ENCODE measurements around the gene ZNF451.

ZNF451 gene

DNA sequence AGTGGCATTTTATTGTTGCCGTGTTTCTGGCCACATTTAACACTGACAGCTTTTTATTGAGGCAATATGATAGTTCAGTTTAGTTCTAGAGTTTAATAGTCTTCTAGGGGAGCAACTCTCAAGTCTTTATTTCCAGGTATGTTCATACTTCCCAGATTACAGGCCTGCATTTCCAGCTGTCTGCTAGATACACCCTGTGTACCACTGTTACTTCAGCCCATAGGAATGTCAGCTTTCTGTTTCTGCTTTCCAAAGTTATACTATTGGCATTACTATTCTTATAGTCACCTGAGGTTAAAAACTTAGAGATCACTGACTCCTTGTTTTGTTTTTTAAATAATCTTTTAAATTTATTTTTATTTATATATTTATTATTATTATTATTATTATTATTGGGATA is 7.6 kb downstream of the ZNF451 start:
- DNase-seq = no peak

DNA sequence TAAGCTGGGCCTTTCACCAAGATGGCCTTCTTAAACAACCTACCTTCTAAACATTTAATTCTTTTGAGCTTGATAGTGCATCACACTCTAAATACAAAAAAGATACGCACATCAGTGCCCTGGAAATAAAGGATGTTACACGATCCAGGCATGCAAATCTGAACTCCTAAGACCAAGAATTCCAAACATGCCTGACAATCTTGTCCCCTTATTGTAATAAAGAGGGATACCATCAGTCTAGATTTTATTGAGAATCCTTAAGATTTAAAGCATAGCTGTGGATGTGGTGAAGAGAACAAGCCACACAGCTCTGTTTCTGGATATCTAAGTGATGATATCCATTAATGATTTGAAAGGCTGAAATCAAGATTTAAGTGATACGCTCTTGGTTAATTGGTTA is 13.0 kb downstream of the ZNF451 start:
- DNase-seq = no peak

DNA sequence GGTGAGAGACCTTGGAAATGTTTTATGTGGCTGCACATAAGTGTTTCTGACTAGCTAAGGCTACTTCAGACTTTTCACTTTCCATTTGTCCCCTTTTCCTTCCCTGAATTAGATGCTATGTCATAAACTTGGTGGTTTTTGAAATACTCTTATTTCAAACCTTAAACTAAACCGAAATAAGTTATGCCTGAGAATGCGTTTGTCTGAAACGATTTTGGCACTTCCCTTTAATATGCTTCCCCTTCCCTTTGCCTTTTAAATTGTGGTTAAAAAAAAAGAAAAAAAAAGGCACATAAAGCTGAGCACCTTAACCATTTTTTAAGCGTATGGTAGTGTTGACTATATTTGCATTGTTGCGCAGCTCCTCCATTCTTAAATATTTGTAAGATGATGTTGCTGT is 14.3 kb downstream of the ZNF451 start:
- DNase-seq = no peak

DNA sequence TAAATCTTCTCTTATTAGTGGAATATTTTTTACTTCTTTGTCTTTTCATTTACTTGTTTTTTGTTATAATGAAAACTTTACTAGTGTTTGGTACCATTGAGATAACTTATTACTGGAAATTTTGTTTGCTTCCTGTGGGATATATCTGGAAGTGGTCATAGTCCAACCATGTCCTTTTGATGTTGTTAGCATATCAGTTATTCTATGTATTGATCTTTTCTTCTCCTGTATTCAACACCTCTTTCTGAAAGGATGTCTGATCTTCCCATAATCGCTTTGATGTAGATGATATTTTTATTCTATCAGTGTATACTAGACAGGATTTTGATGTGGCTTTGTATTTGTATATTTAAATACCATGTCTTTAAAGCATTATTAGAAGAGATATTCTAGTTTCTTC is 17.0 kb downstream of the ZNF451 start:
- DNase-seq = no peak

DNA sequence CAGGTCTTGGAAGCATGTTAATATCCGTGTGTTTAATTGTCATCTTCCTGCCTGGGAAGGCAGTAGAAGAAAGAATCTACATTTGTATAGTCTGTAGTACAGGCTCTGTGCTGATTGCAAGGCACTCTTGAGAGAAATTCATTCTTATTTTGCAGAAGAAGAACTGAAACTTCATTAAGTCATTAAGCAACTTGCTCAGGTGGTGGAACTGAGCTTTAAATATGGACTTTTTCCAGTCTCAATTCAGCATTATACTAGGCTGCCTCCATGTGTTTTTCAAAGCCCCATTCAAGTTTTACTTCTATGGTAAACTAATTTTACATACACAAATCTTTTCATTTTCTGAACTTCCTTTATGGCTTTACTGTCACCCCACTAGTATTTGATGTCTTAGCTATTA is 18.7 kb downstream of the ZNF451 start:
- DNase-seq = no peak

DNA sequence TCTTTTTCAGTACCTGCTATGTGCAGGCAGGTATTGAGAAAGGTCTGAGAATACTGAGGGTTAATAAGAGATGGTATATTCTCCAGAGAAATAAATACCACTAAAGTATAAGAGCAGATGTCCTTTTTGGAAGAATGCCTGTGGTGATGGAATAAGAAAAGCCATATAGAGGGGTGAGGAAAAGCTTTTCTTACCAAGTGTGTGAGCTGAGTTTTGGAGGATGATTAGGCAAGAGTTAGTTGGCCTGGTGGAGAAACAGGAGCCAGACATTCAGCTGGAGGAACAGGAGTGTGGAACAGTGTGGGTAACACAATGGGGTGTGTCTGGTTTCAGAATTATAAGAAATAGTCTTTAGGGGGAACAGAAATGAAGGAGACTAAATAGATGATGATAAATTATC is 19.9 kb downstream of the ZNF451 start:
- DNase-seq = no peak

DNA sequence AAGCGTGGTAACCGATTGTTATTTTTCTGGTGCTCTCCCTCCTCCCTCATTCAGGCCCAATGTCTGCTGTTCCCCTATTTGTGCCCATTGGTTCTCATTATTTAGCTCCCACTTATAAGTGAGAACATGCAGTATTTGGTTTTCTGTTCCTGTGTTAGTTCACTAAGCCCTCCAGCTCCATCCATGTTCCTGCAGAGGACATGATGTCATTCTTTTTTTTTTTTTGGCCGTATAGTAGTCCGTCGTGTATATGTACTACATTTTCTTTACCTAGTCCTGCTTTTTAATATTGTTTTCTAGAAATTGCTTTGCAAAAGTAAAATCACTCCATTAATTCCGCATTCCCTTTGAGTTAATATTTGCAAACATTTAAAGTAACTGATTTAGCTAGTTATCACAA is 23.1 kb downstream of the ZNF451 start:
- no peak for DNase-seq

DNA sequence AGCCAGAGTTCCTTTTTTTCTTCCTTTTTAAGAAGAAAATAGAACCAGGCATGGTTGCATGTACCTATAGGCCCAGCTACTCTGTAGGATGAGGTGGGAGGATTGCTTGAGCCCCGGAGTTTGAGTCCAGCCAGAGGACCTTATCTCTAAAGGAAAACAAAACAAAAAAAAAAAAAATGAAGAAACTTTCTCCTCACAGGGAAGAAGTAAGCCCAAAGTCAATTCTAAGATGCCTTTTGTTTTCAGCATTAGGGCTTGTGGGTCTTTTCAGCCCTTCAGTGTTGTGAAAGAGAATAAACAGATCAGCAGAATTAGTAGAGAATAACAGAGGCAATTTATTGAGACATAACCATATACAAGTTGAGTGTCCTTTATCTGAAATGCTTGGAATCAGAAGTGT is 26.8 kb downstream of the ZNF451 start:
- no peak for DNase-seq

DNA sequence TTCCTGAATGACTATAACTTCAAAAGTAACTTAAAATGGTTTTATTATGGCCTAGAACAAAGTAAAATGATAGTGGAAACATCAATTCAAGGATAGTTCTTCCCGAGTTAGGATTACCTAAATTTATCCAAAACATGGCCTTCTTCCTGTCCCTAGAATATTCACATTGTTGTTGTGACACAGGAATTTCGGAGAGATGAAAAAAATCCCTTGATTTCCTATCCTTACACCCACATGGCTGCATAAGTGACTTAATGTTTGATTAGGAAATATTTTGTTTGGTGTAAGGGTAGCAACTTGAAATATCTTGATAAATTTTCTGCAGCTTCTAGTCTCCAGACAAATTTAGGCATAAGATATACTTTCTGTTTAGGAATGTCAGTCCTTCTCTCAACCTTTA is 27.8 kb downstream of the ZNF451 start:
- DNase-seq = no peak

DNA sequence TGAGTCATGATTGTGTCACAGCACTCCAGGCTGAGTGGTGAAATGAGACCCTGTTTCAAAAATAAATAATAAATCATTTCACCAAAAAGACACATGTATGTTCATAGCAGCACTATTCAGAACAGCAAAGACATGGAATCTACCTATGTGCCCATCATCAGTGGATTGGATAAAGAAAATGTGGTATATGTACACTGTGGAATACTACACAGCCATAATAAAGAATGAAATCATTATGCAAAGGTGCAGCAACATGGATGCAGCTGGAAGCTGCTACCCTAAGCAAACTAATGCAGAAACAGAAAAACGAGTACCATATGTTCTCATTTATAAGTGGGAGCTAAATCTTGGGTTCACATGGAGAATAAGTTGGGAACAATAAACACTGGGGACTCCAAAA is 33.1 kb downstream of the ZNF451 start:
- DNase-seq = no peak

DNA sequence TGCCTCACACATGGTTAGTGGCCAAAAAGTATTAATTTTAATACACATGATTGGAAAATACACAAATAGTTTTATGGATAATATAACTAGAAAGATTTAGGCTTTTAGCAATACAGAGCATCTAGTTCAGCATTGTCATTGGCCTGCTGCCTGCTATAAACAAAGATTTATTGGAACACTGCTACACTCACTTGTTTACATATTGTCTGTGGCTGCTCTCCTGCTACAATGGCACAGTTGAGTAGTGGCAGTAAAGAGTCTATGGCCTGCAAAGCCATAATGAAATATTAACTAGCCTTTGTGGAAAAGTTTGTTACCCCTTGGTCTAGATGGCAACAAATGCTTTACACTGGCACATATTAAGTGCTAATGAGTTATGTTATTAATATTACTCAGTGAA is 37.8 kb downstream of the ZNF451 start:
- no peak for DNase-seq

DNA sequence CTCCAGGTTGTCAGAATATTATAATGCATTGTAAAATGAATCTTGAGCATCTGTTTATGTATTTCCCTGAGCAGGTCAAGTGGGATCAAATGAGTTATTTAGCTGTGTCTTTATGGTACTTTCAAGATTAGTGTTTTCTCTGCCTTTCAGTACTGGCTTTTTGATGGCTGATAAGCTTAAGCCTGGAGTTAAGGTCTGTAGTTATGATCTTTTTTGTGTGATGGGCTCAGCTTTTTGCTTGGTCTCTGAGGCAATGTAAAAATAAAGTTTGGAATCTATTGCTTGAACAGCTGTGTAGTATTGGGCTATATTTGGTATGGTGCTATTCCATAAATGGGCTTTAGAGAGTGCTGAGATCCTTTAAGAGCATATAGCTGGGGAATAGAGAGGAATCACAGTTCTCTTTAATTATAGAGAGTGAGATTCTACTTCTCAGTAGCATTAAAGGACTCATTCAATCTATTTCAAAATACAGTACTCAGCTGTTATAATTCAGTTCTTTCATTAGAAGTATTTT is 40.7 kb downstream of the ZNF451 start:
- DNase-seq = no peak

DNA sequence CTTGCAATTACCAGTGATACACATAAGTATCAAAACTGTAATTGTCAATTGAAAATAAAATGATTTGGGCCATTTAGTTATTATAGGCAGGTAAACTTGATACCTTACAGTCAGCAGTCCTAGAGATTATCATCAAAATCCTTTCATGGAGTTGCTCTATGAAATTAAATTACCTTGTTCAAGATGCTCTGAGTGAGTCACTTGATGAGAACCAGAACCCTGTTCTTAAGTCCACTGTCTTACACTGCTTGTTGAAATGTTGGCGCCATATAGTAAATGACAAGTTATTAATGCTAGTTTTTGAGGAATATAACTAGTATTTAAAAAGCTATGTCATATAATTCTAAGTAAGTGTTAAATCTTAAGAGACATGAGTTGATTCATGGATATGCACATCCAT is 45.0 kb downstream of the ZNF451 start:
- DNase-seq = no peak

DNA sequence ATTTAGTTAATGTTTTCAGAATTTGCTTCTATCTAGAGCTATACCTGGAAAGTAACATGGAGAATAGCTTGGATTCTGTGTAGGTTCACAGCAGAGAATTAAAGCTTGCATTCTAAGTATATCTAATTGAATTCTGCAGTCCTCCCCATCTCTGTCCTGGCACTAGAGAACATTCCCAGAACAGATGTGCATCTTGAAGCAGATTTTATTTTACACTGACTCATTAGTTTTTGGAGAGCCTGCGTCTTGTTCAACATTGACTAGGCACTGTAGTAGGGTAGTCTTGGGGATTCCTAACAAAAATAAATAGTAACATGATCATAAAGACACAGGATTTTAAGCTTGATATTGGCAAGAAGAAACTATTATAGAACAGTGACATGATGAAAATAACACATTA is 45.9 kb downstream of the ZNF451 start:
- no peak for DNase-seq

DNA sequence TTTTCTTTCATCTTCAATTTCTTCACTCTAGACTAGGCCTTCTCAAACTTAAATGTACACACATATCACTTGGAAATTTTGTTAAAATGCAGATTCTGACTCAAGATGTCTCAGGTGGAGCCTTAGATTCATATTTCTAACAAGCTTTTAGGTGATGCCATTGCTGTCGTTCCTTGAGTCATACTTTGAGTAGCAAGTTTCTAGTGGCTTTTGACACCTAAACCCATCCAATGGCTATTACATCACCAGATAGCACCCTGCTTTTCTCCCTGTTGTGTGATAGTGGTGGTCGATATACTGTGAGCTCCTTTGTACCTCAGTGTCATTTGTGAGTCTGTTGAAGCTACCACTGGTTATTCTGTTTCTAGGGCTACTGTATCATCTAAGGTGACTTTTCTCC is 47.4 kb downstream of the ZNF451 start:
- DNase-seq = no peak

DNA sequence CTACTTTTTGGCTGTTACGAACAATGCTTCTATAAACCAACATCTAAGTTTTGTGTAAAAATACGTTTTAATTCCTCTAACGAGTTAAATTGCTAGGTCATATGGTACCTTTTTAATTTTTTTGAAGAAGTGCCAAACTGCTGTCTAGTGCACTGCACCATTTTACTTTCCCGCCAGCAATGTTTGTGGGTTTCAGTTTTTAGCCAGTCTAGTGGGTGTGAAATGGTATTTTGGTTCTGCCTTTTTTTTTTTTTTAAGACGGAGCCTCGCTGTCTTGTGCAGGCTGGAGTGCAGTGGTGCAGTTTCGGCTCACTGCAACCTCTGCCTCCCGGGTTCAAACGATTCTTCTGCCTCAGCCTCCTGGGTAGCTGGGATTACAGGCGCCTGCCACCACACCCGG is 48.0 kb downstream of the ZNF451 start:
- no peak for DNase-seq

DNA sequence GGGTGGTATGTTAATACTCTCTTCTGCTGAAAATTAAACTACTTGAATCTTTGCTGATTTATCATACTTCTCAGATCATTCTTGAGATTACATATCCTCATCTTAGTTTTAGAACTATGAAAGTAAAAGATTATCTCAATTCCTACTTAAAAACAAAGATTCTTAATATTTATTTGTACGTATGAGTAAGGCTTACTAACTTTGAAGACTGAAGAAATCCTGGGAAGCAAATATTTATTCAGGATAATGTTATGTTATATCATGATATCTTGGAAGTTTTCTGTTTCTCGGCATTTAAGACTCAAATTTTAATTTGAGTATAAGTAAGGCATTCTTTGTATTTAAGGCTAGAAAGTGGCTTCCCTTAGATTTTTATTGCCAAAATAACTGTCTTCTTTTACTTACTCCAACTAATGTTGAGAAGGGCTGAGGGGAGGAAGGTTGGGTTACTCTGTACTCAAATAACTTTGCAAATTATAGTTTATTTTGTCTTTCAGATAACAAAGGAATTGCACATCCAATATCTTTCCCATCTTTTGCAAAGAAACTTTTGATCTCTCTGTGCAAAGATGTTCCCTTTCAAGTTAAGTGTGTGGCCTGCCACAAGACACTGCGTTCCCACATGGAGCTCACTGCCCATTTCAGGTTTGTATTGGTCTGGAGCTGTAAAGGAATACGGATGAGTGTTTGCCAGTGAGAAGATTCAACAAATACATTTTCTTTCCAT is 51.6 kb downstream of the ZNF451 start:
- DNase-seq = no peak

DNA sequence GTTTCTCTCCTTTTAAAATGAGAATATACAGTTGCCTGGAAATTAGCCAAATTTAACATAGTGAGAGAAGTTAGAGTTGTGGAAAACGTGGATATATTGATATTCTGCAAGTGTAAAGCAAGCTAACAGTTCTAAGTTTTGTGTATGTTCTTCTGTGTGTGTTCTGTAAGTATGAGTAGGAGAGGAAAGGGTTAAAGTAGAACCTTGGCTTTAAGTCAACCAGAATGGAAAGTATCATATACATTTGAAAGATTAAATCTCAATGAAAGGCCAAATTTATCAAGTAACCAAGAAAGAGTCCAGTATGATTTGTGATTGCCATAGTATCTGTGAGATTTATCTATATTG is 52.2 kb downstream of the ZNF451 start:
- DNase-seq = no peak

DNA sequence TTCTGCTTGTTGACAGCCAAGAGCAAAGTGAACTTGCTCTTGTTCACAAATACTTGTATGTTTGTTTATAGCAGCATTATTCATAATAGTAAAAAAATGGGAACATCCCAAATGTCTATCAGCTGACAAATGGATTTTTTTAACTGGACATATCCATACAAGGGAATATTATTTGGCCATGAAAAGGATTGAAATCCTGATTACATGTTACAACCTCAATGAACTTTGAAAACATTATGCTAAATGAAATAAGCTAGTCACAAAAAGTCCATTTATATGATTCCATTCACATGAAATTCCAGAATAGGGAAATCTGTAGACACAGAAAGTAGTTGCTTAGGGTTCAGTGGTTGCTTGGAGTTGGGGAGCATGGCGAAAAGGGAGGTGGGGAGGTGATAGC is 53.7 kb downstream of the ZNF451 start:
- no peak for DNase-seq

DNA sequence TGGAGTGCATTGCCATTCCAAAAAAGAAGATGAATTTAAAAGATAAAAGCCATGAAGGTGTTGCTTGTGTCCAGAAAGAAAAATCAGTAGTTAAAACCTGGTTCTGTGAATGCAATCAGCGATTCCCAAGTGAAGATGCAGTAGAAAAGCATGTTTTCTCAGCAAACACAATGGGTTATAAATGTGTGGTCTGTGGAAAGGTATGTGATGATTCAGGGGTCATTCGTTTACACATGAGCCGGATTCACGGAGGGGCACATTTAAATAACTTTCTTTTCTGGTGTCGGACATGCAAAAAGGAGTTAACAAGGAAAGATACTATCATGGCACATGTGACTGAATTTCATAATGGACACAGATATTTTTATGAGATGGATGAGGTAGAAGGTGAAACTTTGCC is 57.4 kb downstream of the ZNF451 start:
- no peak for DNase-seq

DNA sequence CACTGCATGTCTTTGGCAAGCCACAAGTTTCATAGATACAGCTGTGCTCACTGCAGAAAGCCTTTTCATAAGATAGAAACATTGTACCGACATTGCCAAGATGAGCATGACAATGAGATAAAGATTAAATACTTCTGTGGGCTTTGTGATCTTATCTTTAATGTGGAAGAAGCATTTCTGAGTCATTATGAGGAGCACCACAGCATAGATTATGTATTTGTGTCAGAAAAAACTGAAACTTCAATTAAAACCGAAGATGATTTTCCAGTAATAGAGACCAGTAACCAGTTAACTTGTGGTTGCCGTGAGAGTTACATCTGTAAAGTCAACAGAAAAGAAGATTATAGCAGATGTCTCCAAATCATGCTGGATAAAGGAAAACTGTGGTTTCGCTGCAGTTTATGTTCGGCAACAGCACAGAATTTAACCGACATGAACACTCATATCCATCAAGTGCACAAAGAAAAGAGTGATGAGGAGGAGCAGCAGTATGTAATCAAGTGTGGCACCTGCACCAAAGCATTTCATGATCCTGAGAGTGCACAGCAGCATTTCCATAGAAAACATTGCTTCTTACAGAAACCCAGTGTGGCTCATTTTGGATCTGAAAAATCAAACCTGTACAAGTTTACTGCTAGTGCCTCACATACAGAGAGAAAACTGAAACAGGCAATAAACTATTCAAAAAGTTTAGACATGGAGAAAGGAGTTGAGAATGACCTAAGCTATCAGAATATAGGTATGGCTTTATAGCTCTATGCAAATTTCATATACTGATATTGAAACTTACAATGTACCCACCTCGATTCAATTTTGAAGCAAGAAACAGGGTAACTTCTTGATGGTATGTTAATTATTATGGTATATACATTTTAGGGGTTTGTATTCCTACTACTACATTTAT is 58.2 kb downstream of the ZNF451 start:
- no peak for DNase-seq

DNA sequence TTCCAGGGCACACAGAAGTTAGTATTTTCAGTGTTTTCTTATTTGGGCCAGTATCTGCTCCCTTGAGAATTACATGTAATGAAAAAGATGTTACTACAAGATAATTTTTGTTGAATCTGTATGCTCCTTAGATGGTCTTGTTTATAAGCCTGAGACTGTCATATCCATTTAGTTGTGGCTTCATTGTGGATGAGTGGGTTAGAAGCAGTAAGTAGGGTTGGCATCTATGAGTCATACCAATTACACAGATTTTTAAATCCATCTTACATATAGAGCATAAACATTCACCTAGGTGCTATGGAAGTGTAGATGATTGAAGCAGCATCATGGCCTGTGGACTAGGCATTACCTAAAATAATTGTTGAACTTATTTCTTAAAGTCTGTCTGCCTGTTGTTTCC is 68.7 kb downstream of the ZNF451 start:
- no peak for DNase-seq

DNA sequence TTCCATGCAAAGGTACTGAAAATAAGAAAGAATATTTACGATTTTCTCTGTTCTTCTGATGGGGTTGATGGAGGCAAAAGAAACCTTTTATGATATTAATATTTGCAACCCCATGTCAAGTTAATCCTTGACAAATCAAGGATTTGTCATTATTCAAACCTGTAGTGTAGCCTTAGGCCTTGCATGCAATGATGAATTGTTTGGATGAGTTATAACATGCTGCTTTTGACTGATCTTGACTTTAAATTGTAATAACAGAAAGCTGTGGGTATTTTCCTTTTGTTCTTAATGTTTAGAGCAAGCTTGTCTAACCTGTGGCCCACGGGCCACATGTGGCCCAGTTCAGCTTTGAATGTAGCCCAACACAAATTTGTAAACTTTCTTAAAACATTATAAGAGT is 69.1 kb downstream of the ZNF451 start:
- no peak for DNase-seq

DNA sequence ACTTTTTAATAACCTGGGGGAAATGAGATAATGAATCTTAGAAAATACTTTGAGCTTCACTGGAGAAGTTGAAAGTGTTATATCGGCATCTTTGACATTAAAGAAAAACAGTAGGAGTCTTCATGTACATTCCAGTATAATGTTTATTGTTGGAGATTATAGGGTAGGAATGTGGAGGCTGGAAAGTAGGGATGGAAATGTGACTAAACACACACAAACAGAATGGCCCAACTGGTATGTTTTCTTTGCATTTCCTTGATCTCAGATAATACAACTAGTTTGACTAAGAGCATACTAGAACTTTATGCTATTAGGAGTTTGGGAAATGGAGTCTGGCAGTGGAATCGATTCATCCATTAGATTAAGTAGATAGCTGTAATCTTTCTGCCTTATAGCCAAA is 72.0 kb downstream of the ZNF451 start:
- DNase-seq = no peak

DNA sequence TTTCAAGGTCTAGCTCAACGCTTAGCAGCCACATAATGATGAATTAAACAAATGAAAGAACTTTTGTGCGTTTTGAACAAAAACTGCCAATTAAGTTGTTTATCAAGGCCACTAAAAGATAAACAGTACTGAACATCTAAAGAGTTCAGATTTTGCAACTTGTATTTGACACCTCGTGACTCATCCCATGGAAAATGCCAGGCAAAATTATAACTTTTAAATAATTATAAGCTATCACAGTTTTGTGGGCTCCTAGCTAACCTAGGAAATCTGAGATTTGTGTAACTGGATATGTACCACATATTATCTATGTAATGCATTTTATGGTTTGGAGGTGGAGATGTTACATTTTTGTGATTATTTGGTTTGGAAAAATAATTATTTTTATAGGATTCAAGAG is 72.5 kb downstream of the ZNF451 start:
- no peak for DNase-seq

All from NCI-H1048 (cell line).